Measurements from ENCODE around the gene MEIS1.

MEIS1 gene

GRCh38 chr2:66429693-66430504 is 5.0 kb upstream of the MEIS1 start:
- Histone ChIP-seq H3K36me3 (ENCODE audit: control insufficient read depth, insufficient read depth, low read length) (no peaks in the 10 kb centered on the region), H3K4me3 (replicated peaks; ENCODE audit: low read depth, low read length) (no peak overlapping the region), H3K27me3 (replicated peaks; ENCODE audit: control insufficient read depth, insufficient read depth, low read length) (no peaks in the 10 kb centered on the region; the same call in 1 of the 2 replicates)
- DNase-seq (ENCODE audit: extremely low read depth, insufficient read length): no peak
- no peak for TF ChIP-seq CTCF (IDR thresholded peaks at IDR 0.05; ENCODE audit: insufficient read depth, low read length, poor library complexity, severe bottlenecking)

- Histone ChIP-seq H3K27me3 (replicated peaks; ENCODE audit: control insufficient read depth, insufficient read depth, low read length) (no peaks in the 10 kb centered on the region; the same call in 1 of the 2 replicates), H3K4me3 (replicated peaks; ENCODE audit: low read depth, low read length) (no peak overlapping the region), H3K36me3 (ENCODE audit: control insufficient read depth, insufficient read depth, low read length) (no peaks in the 10 kb centered on the region)
- DNase-seq (ENCODE audit: extremely low read depth, insufficient read length): no peak
- no peak for TF ChIP-seq CTCF (IDR thresholded peaks at IDR 0.05; ENCODE audit: insufficient read depth, low read length, poor library complexity, severe bottlenecking)
Observed at GRCh38 chr2:66430505-66431273, 4.2 kb upstream of the MEIS1 start.

GRCh38 chr2:66431274-66431642 is 3.7 kb upstream of the MEIS1 start:
- no peaks in the 10 kb centered on the region; the same call in 1 of the 2 replicates for H3K27me3 ChIP-seq (replicated peaks; ENCODE audit: control insufficient read depth, insufficient read depth, low read length)
- H3K36me3 ChIP-seq (ENCODE audit: control insufficient read depth, insufficient read depth, low read length): no peaks in the 10 kb centered on the region
- no peak for DNase-seq (ENCODE audit: extremely low read depth, insufficient read length)
- no peak overlapping the region for H3K4me3 ChIP-seq (replicated peaks; ENCODE audit: low read depth, low read length)
- TF ChIP-seq CTCF (IDR thresholded peaks at IDR 0.05; ENCODE audit: insufficient read depth, low read length, poor library complexity, severe bottlenecking): no peak

GRCh38 chr2:66431846-66432587 is 2.9 kb upstream of the MEIS1 start:
- H3K4me3 ChIP-seq (replicated peaks; ENCODE audit: low read depth, low read length): no peak overlapping the region
- H3K36me3 ChIP-seq (ENCODE audit: control insufficient read depth, insufficient read depth, low read length): no peaks in the 10 kb centered on the region
- H3K27me3 ChIP-seq (replicated peaks; ENCODE audit: control insufficient read depth, insufficient read depth, low read length): no peaks in the 10 kb centered on the region; the same call in 1 of the 2 replicates
- DNase-seq (ENCODE audit: extremely low read depth, insufficient read length): no peak
- no peak for TF ChIP-seq CTCF (IDR thresholded peaks at IDR 0.05; ENCODE audit: insufficient read depth, low read length, poor library complexity, severe bottlenecking)

GRCh38 chr2:66432801-66433694 is 1.9 kb upstream of the MEIS1 start:
- TF ChIP-seq CTCF (IDR thresholded peaks at IDR 0.05; ENCODE audit: insufficient read depth, low read length, poor library complexity, severe bottlenecking): no peak
- DNase-seq (ENCODE audit: extremely low read depth, insufficient read length): peak; percentile 39
- Histone ChIP-seq H3K36me3 (ENCODE audit: control insufficient read depth, insufficient read depth, low read length) (no peaks in the 10 kb centered on the region), H3K4me3 (replicated peaks; ENCODE audit: low read depth, low read length) (no peak overlapping the region), H3K27me3 (replicated peaks; ENCODE audit: control insufficient read depth, insufficient read depth, low read length) (no peaks in the 10 kb centered on the region; the same call in 1 of the 2 replicates)

All from GM06990 (cell line).